Measurements from ENCODE around the gene RASIP1.

The RASIP1 gene

GRCh38 chr19:48755787-48756186 lies 15.4 kb upstream of the RASIP1 start:
- no peak for DNase-seq

GRCh38 chr19:48755084-48755641 lies 14.8 kb upstream of the RASIP1 start, which contains the start of gene FGF21:
Gene FGF21 (plus strand): TSS chr19:48755524. CDS start chr19:48756237, 713 bp downstream.
- no peak for DNase-seq

GRCh38 chr19:48752496-48753365 lies 12.3 kb upstream of the RASIP1 start, which contains the start of gene FUT1:
Gene FUT1 (minus strand): TSS chr19:48752641. CDS start chr19:48751281, 1,360 bp downstream.
- peak; percentile 78 for DNase-seq

GRCh38 chr19:48751845-48752495 lies 11.6 kb upstream of the RASIP1 start:
- peak; percentile 73 for DNase-seq

GRCh38 chr19:48750771-48751504 lies 10.5 kb upstream of the RASIP1 start:
- DNase-seq: no peak

- DNase-seq: no peak
Observed at GRCh38 chr19:48750351-48750750, 9.9 kb upstream of the RASIP1 start.

- no peak for DNase-seq
Observed at GRCh38 chr19:48749571-48750198, 9.3 kb upstream of the RASIP1 start.

GRCh38 chr19:48746738-48747575 lies 6.5 kb upstream of the RASIP1 start, which contains the start of gene IZUMO1:
Gene IZUMO1 (minus strand): TSS chr19:48746909. CDS start chr19:48745859, 1,050 bp downstream.
- DNase-seq: peak; percentile 94

GRCh38 chr19:48746110-48746509 lies 5.7 kb upstream of the RASIP1 start:
- no peak for DNase-seq

GRCh38 chr19:48745208-48745995 lies 5.0 kb upstream of the RASIP1 start:
- DNase-seq: peak; percentile 93

GRCh38 chr19:48742096-48742495 lies 1.7 kb upstream of the RASIP1 start:
- DNase-seq: no peak

- DNase-seq: peak; percentile 89
Observed at GRCh38 chr19:48741129-48741999, 954 bp upstream of the RASIP1 start.

- DNase-seq: no peak
Observed at GRCh38 chr19:48739404-48740163, 826 bp downstream of the RASIP1 start.

GRCh38 chr19:48738557-48739403 lies 1.6 kb downstream of the RASIP1 start:
- DNase-seq: peak; percentile 96

- peak; percentile 47 for DNase-seq
Observed at GRCh38 chr19:48737360-48737998, 2.9 kb downstream of the RASIP1 start.

GRCh38 chr19:48735031-48735615 lies 5.3 kb downstream of the RASIP1 start:
- no peak for DNase-seq

- DNase-seq: no peak
Observed at GRCh38 chr19:48734625-48735024, 5.8 kb downstream of the RASIP1 start.

All from hematopoietic multipotent progenitor cell treated with erythropoietin and hydrocortisone succinate and interleukin-3 and kit ligand, for 4 days (in vitro differentiated cells).